ENCODE data around the gene GPR158.

GPR158 gene

GRCh38 chr10:25349520-25349919, 174.7 kb downstream of the GPR158 start:
- Histone ChIP-seq H3K9ac (ENCODE audit: low read length) (no peak overlapping the region), H3F3A (ENCODE audit: insufficient read depth) (no peaks in the 10 kb centered on the region), H3K9me2 (replicated peaks; ENCODE audit: insufficient read depth, low read length) (no peaks in the 10 kb centered on the region), H3K36me3 (ENCODE audit: low read length) (no peaks in the 10 kb centered on the region), H3K4me3 (ENCODE audit: insufficient read depth, low read length, poor library complexity, severe bottlenecking) (no peak overlapping the region), H3K27ac (ENCODE audit: low read depth, low read length) (no peak overlapping the region), H3K27me3 (ENCODE audit: low read length) (no peaks in the 10 kb centered on the region), H2AFZ (ENCODE audit: low read depth, low read length, severe bottlenecking) (no peak overlapping the region), H3K4me2 (ENCODE audit: low read depth, low read length, poor library complexity, severe bottlenecking) (no peak overlapping the region), H4K20me1 (ENCODE audit: low read depth, low read length) (no peaks in the 10 kb centered on the region), H3K9me3 (ENCODE audit: insufficient read depth, low read length) (no peaks in the 10 kb centered on the region), H3K79me2 (ENCODE audit: insufficient read depth, low read length) (no peaks in the 10 kb centered on the region)
- no peak for TF ChIP-seq EZH2phosphoT487 (conservative IDR thresholded peaks at IDR 0.05; ENCODE audit: low read length)
- no peak for TF ChIP-seq CTCF (IDR thresholded peaks at IDR 0.05; ENCODE audit: insufficient read depth, low read length, poor library complexity, severe bottlenecking)

- no peaks in the 10 kb centered on the region for H3K9me2 ChIP-seq (replicated peaks; ENCODE audit: insufficient read depth, low read length)
- no peaks in the 10 kb centered on the region for H4K20me1 ChIP-seq (ENCODE audit: low read depth, low read length)
- H3K9me3 ChIP-seq (ENCODE audit: insufficient read depth, low read length) = peaks cover 7% of the 10 kb centered on the region; the same call in 1 of the 2 replicates
- no peak for TF ChIP-seq CTCF (IDR thresholded peaks at IDR 0.05; ENCODE audit: insufficient read depth, low read length, poor library complexity, severe bottlenecking)
- no peak for TF ChIP-seq EZH2phosphoT487 (conservative IDR thresholded peaks at IDR 0.05; ENCODE audit: low read length)
- no peaks in the 10 kb centered on the region for H3K36me3 ChIP-seq (ENCODE audit: low read length)
- no peak overlapping the region for H3K27ac ChIP-seq (ENCODE audit: low read depth, low read length)
- no peak overlapping the region for H2AFZ ChIP-seq (ENCODE audit: low read depth, low read length, severe bottlenecking)
- H3K4me3 ChIP-seq (ENCODE audit: insufficient read depth, low read length, poor library complexity, severe bottlenecking) = no peak overlapping the region
- H3F3A ChIP-seq (ENCODE audit: insufficient read depth) = no peaks in the 10 kb centered on the region
- no peaks in the 10 kb centered on the region for H3K27me3 ChIP-seq (ENCODE audit: low read length)
- H3K4me2 ChIP-seq (ENCODE audit: low read depth, low read length, poor library complexity, severe bottlenecking) = no peak overlapping the region
- H3K79me2 ChIP-seq (ENCODE audit: insufficient read depth, low read length) = no peaks in the 10 kb centered on the region
- no peak overlapping the region for H3K9ac ChIP-seq (ENCODE audit: low read length)
Observed at GRCh38 chr10:25356609-25357008, 181.8 kb downstream of the GPR158 start.

- H3K4me2 ChIP-seq (ENCODE audit: low read depth, low read length, poor library complexity, severe bottlenecking) = no peak overlapping the region
- H2AFZ ChIP-seq (ENCODE audit: low read depth, low read length, severe bottlenecking) = no peak overlapping the region
- no peaks in the 10 kb centered on the region for H4K20me1 ChIP-seq (ENCODE audit: low read depth, low read length)
- no peaks in the 10 kb centered on the region for H3K79me2 ChIP-seq (ENCODE audit: insufficient read depth, low read length)
- no peaks in the 10 kb centered on the region for H3K36me3 ChIP-seq (ENCODE audit: low read length)
- TF ChIP-seq CTCF (IDR thresholded peaks at IDR 0.05; ENCODE audit: insufficient read depth, low read length, poor library complexity, severe bottlenecking) (no peak), EZH2phosphoT487 (conservative IDR thresholded peaks at IDR 0.05; ENCODE audit: low read length) (no peak)
- H3K9ac ChIP-seq (ENCODE audit: low read length) = no peak overlapping the region
- no peak overlapping the region for H3K4me3 ChIP-seq (ENCODE audit: insufficient read depth, low read length, poor library complexity, severe bottlenecking)
- no peak overlapping the region for H3K27ac ChIP-seq (ENCODE audit: low read depth, low read length)
- no peaks in the 10 kb centered on the region for H3K27me3 ChIP-seq (ENCODE audit: low read length)
- H3F3A ChIP-seq (ENCODE audit: insufficient read depth) = no peaks in the 10 kb centered on the region
- H3K9me3 ChIP-seq (ENCODE audit: insufficient read depth, low read length) = peaks cover 7% of the 10 kb centered on the region; the same call in 1 of the 2 replicates
- H3K9me2 ChIP-seq (replicated peaks; ENCODE audit: insufficient read depth, low read length) = no peaks in the 10 kb centered on the region
Observed at GRCh38 chr10:25357269-25357668, 182.5 kb downstream of the GPR158 start.
